AG08395 (cell line): ENCODE results near the gene PTPN23.

Experiments used
- DNase-seq: peaks from one replicate; pipeline ENCODE4 v3.0.0; 2012; ENCODE audit warnings: mixed read lengths, low spot score

PTPN23 gene

DNA sequence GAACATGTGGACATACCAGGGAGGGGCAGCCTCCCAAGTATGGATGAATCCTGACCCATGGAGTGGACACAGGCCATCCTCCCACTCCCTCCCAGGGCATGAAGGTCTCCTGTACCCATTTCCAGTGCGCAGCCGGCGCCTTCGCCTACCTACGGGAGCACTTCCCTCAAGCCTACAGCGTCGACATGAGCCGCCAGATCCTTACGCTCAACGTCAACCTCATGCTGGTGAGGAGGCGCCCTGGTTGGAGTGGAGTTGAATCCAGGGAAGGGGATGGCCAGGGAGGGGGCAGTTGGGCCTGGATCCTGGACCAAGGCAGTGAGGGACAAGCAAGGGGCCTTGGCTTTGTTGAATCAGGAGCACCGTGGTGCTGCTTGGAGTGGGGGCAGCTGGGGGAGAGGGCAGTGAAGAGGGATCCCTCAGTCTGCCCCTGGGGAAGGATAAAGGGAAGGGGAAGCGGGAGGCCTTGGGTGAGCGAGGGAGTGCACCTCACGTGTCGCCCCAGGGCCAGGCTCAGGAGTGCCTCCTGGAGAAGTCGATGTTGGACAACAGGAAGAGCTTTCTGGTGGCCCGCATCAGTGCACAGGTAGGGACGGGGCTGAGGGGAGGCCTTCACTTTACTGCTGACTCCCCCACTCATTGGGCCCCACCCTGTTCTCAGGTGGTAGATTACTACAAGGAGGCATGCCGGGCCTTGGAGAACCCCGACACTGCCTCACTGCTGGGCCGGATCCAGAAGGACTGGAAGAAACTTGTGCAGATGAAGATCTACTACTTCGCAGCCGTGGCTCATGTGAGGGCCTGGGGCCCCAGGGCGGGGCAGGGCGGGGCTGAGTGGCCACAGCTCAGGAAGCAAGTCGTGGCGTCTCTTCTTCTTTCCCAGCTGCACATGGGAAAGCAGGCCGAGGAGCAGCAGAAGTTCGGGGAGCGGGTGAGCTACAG, 25.3 kb downstream of the PTPN23 start:
- no peak for DNase-seq

DNA sequence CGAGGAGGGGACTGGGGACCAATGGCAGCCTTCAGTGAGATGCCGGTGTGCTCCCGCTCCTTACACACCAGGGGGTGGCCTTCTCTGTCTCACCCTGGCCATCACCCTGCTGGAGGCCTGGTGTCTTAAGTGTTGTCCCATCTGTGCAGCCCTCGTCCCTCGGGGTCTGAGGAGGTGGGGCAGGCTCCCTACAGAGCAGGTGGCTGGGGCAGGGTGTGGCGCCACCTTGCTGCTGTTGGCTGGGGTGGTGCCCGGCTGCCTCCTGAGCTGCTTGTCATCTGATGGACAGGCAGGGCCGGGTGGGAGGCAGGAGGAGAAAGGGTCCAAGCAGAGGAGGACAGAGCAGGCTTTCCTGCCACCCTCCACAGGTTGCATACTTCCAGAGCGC, 25.9 kb downstream of the PTPN23 start:
- DNase-seq = no peak

DNA sequence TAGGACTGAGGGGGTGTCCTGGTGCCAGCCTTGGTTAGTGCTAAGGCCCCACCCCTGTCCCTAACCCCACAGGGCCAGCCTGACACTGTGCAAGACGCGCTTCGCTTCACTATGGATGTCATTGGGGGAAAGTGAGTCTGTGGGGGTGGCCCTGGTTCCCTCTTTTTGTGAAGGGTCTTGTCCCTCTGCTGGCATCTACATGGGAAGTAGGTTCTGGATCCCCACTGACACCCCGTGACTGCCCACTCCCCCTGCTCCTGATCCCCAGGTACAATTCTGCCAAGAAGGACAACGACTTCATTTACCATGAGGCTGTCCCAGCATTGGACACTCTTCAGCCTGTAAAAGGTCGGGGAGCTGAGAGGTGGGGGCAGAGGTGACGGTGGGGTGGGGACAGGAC, 26.4 kb downstream of the PTPN23 start:
- no peak for DNase-seq

DNA sequence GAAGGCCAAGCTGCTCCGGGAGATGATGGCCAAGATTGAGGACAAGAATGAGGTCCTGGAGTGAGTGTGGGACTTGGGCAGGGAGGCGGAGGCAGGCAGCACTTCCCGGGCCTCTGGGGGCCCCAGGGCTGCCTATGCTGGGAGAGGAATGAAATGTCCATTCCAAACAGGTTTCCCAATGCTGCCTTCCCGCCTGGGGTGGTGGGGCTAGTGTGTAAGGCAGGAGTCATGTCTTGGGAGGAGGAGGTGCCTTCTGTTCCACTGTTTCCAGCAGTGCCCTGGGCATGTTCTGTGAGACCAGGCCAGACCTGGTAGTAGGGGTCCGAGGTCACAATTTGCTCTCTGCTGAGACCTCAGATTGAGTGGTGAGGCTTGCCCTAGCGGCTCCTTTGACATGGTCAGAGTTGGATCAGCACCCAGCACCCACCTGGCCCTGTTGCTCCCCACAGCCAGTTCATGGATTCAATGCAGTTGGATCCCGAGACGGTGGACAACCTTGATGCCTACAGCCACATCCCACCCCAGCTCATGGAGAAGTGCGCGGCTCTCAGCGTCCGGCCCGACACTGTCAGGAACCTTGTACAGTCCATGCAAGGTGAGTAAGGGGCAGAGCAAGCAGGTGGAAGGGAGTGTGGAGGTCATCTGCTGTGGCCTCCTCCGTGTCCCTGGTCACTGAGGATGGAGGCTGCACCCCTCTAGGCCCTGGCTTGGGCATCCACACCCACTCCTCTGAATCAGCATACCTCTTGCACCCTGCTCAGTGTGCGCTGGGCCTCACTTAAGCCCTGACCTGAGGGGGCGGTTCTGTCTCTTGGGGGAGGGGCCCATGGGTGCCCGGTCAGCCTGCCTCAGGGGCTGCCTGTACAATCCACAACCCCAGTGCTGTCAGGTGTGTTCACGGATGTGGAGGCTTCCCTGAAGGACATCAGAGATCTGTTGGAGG, 27.3 kb downstream of the PTPN23 start:
- no peak for DNase-seq

DNA sequence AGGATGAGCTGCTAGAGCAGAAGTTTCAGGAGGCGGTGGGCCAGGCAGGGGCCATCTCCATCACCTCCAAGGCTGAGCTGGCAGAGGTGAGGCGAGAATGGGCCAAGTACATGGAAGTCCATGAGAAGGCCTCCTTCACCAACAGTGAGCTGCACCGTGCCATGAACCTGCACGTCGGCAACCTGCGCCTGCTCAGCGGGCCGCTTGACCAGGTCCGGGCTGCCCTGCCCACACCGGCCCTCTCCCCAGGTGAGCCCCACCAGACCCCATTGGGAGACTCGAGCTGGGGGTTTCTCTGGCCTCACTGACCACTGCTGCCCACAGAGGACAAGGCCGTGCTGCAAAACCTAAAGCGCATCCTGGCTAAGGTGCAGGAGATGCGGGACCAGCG, 28.0 kb downstream of the PTPN23 start:
- no peak for DNase-seq

DNA sequence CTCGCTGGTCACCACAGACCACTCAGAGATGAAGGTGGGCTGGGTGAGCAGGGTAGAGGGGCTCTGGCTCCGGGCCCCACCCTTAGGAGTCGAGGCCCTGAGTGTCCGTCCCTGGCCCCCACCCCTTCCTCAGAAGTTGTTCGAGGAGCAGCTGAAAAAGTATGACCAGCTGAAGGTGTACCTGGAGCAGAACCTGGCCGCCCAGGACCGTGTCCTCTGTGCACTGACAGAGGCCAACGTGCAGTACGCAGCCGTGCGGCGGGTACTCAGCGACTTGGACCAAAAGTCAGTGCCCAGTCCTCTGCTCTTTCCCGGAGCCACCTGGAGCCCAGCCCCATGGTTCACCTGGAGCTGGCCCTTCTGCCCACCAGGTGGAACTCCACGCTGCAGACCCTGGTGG, 28.5 kb downstream of the PTPN23 start:
- DNase-seq = no peak

DNA sequence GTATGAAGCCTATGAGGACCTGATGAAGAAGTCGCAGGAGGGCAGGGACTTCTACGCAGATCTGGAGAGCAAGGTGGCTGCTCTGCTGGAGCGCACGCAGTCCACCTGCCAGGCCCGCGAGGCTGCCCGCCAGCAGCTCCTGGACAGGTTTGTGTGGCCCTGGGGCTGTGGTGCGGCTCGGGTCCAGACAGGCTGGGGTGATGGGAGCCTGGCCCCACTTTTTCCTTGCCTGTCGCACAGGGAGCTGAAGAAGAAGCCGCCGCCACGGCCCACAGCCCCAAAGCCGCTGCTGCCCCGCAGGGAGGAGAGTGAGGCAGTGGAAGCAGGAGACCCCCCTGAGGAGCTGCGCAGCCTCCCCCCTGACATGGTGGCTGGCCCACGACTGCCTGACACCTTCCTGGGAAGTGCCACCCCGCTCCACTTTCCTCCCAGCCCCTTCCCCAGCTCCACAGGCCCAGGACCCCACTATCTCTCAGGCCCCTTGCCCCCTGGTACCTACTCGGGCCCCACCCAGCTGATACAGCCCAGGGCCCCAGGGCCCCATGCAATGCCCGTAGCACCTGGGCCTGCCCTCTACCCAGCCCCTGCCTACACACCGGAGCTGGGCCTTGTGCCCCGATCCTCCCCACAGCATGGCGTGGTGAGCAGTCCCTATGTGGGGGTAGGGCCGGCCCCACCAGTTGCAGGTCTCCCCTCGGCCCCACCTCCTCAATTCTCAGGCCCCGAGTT, 29.0 kb downstream of the PTPN23 start:
- DNase-seq = no peak

DNA sequence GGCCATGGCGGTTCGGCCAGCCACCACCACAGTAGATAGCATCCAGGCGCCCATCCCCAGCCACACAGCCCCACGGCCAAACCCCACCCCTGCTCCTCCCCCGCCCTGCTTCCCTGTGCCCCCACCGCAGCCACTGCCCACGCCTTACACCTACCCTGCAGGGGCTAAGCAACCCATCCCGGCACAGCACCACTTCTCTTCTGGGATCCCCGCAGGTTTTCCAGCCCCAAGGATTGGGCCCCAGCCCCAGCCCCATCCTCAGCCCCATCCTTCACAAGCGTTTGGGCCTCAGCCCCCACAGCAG, 29.5 kb downstream of the PTPN23 start:
- no peak for DNase-seq

DNA sequence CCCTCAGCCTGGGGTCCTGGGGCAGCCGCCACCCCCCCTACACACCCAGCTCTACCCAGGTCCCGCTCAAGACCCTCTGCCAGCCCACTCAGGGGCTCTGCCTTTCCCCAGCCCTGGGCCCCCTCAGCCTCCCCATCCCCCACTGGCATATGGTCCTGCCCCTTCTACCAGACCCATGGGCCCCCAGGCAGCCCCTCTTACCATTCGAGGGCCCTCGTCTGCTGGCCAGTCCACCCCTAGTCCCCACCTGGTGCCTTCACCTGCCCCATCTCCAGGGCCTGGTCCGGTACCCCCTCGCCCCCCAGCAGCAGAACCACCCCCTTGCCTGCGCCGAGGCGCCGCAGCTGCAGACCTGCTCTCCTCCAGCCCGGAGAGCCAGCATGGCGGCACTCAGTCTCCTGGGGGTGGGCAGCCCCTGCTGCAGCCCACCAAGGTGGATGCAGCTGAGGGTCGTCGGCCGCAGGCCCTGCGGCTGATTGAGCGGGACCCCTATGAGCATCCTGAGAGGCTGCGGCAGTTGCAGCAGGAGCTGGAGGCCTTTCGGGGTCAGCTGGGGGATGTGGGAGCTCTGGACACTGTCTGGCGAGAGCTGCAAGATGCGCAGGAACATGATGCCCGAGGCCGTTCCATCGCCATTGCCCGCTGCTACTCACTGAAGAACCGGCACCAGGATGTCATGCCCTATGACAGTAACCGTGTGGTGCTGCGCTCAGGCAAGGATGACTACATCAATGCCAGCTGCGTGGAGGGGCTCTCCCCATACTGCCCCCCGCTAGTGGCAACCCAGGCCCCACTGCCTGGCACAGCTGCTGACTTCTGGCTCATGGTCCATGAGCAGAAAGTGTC, 30.2 kb downstream of the PTPN23 start:
- no peak for DNase-seq

DNA sequence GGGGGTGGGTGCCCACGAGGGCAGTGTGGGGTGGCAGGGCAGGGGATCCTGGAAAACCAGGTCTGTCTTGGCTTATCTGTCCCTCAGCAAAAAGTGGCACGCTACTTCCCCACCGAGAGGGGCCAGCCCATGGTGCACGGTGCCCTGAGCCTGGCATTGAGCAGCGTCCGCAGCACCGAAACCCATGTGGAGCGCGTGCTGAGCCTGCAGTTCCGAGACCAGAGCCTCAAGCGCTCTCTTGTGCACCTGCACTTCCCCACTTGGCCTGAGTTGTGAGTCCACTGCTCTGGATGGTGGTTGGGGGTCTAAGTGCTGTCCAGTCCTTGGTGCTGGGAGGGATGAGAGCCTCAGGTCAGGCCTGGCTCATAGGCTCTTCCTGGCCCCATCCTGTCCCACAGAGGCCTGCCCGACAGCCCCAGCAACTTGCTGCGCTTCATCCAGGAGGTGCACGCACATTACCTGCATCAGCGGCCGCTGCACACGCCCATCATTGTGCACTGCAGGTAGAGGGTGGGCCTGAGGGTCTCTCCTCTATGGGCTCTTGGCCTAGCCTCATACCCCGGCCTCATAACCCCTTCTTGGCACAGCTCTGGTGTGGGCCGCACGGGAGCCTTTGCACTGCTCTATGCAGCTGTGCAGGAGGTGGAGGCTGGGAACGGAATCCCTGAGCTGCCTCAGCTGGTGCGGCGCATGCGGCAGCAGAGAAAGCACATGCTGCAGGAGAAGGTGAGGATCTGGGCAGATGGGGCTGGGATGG, 31.1 kb downstream of the PTPN23 start:
- DNase-seq = no peak

DNA sequence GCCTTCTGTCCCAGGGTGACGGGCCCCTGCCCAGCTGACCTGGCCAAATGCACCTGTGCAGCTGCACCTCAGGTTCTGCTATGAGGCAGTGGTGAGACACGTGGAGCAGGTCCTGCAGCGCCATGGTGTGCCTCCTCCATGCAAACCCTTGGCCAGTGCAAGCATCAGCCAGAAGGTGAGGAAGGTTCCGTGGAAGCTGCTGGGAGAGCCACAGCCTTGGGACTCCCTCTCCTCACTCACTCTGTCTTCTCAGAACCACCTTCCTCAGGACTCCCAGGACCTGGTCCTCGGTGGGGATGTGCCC, 31.6 kb downstream of the PTPN23 start:
- no peak for DNase-seq

DNA sequence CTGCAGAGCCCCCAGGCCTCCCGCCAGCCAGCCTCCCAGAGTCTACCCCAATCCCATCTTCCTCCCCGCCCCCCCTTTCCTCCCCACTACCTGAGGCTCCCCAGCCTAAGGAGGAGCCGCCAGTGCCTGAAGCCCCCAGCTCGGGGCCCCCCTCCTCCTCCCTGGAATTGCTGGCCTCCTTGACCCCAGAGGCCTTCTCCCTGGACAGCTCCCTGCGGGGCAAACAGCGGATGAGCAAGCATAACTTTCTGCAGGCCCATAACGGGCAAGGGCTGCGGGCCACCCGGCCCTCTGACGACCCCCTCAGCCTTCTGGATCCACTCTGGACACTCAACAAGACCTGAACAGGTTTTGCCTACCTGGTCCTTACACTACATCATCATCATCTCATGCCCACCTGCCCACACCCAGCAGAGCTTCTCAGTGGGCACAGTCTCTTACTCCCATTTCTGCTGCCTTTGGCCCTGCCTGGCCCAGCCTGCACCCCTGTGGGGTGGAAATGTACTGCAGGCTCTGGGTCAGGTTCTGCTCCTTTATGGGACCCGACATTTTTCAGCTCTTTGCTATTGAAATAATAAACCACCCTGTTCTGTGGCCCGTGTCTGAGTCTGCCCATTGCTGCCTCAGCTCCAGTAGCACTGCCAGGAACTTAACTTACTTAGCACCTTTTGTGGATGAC, 32.2 kb downstream of the PTPN23 start:
- DNase-seq = no peak

DNA sequence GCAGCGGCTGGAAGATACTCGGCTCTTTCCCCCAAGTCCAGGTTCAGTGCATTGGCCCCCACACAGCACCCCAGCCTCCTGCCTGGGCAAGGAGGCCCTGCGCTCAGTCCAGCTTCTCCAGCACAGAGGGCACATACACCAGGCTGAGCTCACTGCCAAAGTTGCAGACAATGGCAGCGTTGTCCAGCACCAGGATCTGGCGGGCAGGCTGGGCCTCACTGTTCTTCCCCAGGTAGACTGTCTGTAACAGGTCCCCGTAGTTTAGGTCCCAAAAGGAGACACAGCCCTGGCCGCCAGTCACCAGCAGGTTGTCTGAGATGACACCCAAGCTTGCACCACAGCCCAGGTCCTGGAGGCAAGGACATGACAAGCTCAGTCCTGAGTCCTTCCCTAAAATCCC, 32.9 kb downstream of the PTPN23 start:
- no peak for DNase-seq

DNA sequence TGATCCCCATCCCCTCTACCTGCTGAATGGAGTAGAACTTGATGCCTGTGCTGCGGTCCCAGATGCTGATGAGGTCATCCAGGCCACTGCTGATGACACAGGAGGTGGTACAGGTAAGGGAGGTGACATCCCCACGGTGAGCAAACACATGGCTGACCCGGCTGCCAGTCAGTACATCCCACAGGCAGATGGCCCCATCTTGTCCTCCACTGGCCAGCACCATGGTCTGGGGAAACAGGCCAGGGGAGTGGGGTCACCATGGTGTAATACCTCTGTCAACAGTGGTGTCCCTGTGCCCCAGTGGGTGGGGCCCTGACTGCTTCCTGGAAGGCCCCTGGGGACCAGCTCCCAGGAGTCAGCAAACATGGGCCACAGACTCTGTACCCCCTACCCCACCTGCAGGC, 33.3 kb downstream of the PTPN23 start:
- no peak for DNase-seq

DNA sequence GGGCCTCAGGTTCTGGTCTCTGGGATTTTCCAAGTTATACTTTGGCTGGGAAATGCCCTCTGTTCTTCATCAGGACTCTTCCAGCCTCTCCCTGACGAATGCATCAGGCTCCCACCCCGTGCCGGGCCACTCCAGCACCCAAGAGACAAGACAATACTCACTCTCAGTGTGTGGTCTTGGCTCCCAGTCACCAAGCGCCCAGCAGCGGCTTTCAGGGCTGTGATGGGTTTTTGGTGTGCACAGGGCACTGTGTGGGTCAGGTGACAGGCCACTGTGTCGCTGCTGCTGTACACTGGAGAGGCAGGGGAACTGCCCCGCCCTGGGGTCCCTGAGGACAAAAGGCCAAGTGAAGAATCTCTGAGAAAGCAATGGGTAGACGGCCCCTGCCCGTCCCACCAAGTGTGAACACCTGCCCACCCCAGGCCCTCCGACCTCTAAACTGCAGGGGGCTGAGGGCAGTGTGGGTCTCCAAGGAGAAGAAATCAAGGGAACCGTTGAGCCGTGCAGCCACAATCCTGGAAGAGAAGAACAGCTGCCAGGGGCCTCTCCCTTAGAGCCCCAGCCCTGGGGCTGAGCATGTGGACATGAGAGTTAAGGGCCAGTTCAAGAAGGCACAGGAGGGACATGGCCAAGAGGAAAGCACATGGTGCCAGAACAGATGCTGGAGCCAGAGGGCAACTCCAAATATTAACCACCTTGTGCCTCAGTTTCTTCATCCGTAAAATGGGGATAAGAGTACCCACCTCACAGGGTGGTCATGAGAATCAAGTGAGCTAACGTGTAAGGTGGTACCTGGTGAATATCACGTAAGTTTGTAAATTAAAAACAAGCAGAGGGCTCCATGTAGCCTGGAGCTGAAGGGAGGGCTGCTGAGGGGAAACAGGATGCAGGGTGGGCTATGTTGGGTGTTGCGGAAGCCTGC, 34.1 kb downstream of the PTPN23 start:
- no peak for DNase-seq

DNA sequence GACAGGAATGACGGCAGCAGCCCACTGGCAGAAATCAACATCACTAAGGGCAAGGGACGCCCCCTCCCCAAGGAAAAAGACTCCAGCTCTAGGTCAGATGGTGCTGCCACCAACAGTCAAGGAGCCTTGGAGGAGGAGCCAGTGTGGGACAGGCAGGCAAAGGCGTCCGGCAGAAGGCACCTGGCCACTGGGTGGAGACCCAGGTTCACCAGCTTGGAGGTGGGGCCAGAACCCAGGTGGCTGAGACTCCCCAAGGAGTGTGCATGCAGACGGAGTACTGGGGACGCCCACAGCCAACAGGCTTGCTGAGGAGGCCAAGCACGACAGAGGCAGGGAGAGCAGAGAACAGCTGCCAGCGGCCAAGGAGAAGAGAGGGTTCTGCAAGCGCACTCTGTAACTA, 35.2 kb downstream of the PTPN23 start:
- no peak for DNase-seq

DNA sequence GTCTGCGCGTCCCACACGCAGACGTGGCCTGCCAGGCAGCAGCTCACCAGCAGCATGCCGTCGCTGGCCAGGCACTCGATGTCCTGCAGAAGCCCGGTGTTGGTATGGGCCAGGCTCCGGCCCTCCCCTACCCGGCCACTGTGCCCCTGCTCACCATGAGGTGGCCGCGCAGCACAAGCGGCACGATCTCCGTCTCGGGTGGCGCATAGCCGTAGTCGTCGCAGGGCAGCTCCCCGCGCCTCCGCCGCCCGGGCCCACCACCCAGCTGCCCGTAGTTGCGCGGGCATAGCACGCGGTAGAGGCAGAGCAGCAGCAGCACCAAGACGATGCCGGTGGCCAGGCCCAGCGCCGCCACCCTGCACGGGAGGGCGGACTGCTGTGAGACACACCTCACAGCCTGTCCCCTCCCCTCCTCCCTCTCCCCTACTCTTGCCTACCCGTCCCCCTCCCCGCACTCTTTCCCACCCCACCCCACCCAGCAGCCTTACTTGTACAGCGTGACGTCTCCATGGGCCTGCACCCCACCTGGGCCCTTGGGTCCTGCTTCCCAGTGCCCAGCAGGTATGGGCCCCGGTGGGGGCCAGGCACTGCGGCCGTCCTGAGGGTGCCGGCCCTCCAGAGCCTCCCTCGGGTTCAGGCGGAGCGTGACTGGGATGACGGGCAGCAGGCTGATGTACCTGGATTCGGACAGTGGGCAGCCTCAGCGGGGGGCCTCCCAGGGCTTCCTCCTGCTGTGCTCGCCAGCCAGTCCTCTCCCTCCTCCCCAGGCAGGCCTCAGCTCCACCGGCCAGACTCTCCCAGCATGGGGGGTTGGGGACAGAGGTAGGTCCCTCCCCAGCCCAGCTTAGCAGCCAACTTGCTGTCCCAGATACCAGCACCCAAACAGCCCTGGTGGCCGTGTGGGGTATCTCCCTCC, 37.6 kb downstream of the PTPN23 start:
- DNase-seq = no peak
